Renal pelvis (tissue), 12 donors: ENCODE measurements around the gene DMTF1. TPM values are rescaled to one million over a fixed set of nuclear protein-coding genes. Genes with fewer than 3 reads are reported as not detected.
A peak's percentile ranks its signal among the peaks of the same experiment; 100 is the strongest.
"Not testable (repeated sequence)": the region's sequence is repeated elsewhere in the genome, so short reads cannot be mapped to it uniquely, and the experiment has no call there.

Experiments
- DNase-seq: peaks from one replicate; pipeline ENCODE4 v3.0.0-alpha.2; 2013
- long read RNA-seq, 16 experiments: transcript quantifications; one replicate each; lab custom pipeline, GENCODE V29; 2026
- polyA plus RNA-seq, 3 donors: library from polyadenylated mRNA; unstranded; fragments of 120-200 nt; gene quantifications; one replicate each; pipeline ENCODE4 v1.2.1, GENCODE V29; 2013; ENCODE audit not compliant: insufficient read length in 3 of 3

Gene DMTF1
- polyA plus RNA-seq, result 100 to 1,000 TPM; 143 to 231 (median 230) TPM
- long read RNA-seq, donor 1, transcript DMTF1-229 (1 exons, 2,370 nt), result major isoform, 88 of 92 reads
- long read RNA-seq, donor 1, partial matches to known transcripts, result 0 of 92 reads
- long read RNA-seq, donor 1, other reads (novel, unspliced or antisense), result 0 of 92 reads
- long read RNA-seq, donor 2, transcript DMTF1-229 (1 exons, 2,370 nt), result major isoform, 66 of 74 reads
- long read RNA-seq, donor 2, partial matches to known transcripts, result 0 of 74 reads
- long read RNA-seq, donor 2, other reads (novel, unspliced or antisense), result 0 of 74 reads
- long read RNA-seq, donor 3, transcript DMTF1-229 (1 exons, 2,370 nt), result major isoform, 66 of 118 reads
- long read RNA-seq, donor 3, partial matches to known transcripts, result 0 of 118 reads
- long read RNA-seq, donor 3, other reads (novel, unspliced or antisense), result 46 of 118 reads
- long read RNA-seq, donor 4, transcript DMTF1-229 (1 exons, 2,370 nt), result major isoform, 82 of 87 reads
- long read RNA-seq, donor 4, partial matches to known transcripts, result 0 of 87 reads
- long read RNA-seq, donor 4, other reads (novel, unspliced or antisense), result 0 of 87 reads
- long read RNA-seq, donor 5, transcript DMTF1-229 (1 exons, 2,370 nt), result major isoform, 35 of 36 reads
- long read RNA-seq, donor 5, partial matches to known transcripts, result 0 of 36 reads
- long read RNA-seq, donor 5, other reads (novel, unspliced or antisense), result 0 of 36 reads
- long read RNA-seq, donor 6, transcript DMTF1-229 (1 exons, 2,370 nt), result major isoform, 71 of 80 reads
- long read RNA-seq, donor 6, partial matches to known transcripts, result 0 of 80 reads
- long read RNA-seq, donor 6, other reads (novel, unspliced or antisense), result 0 of 80 reads
- long read RNA-seq, donor 7, transcript DMTF1-229 (1 exons, 2,370 nt), result major isoform, 68 of 72 reads
- long read RNA-seq, donor 7, partial matches to known transcripts, result 0 of 72 reads
- long read RNA-seq, donor 7, other reads (novel, unspliced or antisense), result 0 of 72 reads
- long read RNA-seq, donor 8, transcript DMTF1-229 (1 exons, 2,370 nt), result major isoform, 29 of 31 reads
- long read RNA-seq, donor 8, partial matches to known transcripts, result 0 of 31 reads
- long read RNA-seq, donor 8, other reads (novel, unspliced or antisense), result 0 of 31 reads
- long read RNA-seq, donor 9, transcript DMTF1-229 (1 exons, 2,370 nt), result major isoform, 80 of 161 reads
- long read RNA-seq, donor 9, partial matches to known transcripts, result 57 of 161 reads
- long read RNA-seq, donor 9, other reads (novel, unspliced or antisense), result 19 of 161 reads
- long read RNA-seq, donor 10, transcript DMTF1-229 (1 exons, 2,370 nt), result major isoform, 101 of 112 reads
- long read RNA-seq, donor 10, partial matches to known transcripts, result 0 of 112 reads
- long read RNA-seq, donor 10, other reads (novel, unspliced or antisense), result 0 of 112 reads
- long read RNA-seq, donor 11, transcript DMTF1-229 (1 exons, 2,370 nt), result major isoform, 46 of 48 reads
- long read RNA-seq, donor 11, partial matches to known transcripts, result 0 of 48 reads
- long read RNA-seq, donor 11, other reads (novel, unspliced or antisense), result 0 of 48 reads
- long read RNA-seq, donor 12, transcript DMTF1-229 (1 exons, 2,370 nt), result major isoform, 104 of 127 reads
- long read RNA-seq, donor 12, partial matches to known transcripts, result 19 of 127 reads
- long read RNA-seq, donor 12, other reads (novel, unspliced or antisense), result 0 of 127 reads
- long read RNA-seq, donor 13, transcript DMTF1-229 (1 exons, 2,370 nt), result major isoform, 78 of 123 reads
- long read RNA-seq, donor 13, partial matches to known transcripts, result 6 of 123 reads
- long read RNA-seq, donor 13, other reads (novel, unspliced or antisense), result 34 of 123 reads
- long read RNA-seq, donor 14, transcript DMTF1-229 (1 exons, 2,370 nt), result major isoform, 92 of 98 reads
- long read RNA-seq, donor 14, partial matches to known transcripts, result 0 of 98 reads
- long read RNA-seq, donor 14, other reads (novel, unspliced or antisense), result 0 of 98 reads
- long read RNA-seq, donor 15, transcript DMTF1-229 (1 exons, 2,370 nt), result major isoform, 93 of 102 reads
- long read RNA-seq, donor 15, partial matches to known transcripts, result 0 of 102 reads
- long read RNA-seq, donor 15, other reads (novel, unspliced or antisense), result 0 of 102 reads
- long read RNA-seq, donor 16, transcript DMTF1-229 (1 exons, 2,370 nt), result major isoform, 77 of 85 reads
- long read RNA-seq, donor 16, partial matches to known transcripts, result 6 of 85 reads
- long read RNA-seq, donor 16, other reads (novel, unspliced or antisense), result 0 of 85 reads

- DNase-seq, result peak; percentile 95
Measured at GRCh38 chr7:87152112-87152896, at the start of gene DMTF1. TSS of gene DMTF1 (plus strand) at chr7:87152453. CDS start at chr7:87164942, 12,489 bp downstream.

- DNase-seq, result no peak
Measured at GRCh38 chr7:87105401-87105800, 46.9 kb upstream of the DMTF1 start.

- DNase-seq, result no peak
Measured at GRCh38 chr7:87106974-87107612, 45.2 kb upstream of the DMTF1 start.

GRCh38 chr7:87107949-87108776, 44.1 kb upstream of the DMTF1 start:
- no peak for DNase-seq

- DNase-seq, result no peak
Measured at GRCh38 chr7:87110778-87111177, 41.5 kb upstream of the DMTF1 start.

GRCh38 chr7:87111877-87112276, 40.4 kb upstream of the DMTF1 start:
- DNase-seq, result no peak

- no peak for DNase-seq
Measured at GRCh38 chr7:87113077-87113476, 39.2 kb upstream of the DMTF1 start.

- DNase-seq, result not testable (repeated sequence)
Measured at GRCh38 chr7:87113904-87114303, 38.3 kb upstream of the DMTF1 start.

GRCh38 chr7:87115772-87116171, 36.5 kb upstream of the DMTF1 start:
- not testable (repeated sequence) for DNase-seq

GRCh38 chr7:87116315-87116714, 35.9 kb upstream of the DMTF1 start:
- DNase-seq, result no peak

GRCh38 chr7:87119581-87119980, 32.7 kb upstream of the DMTF1 start:
- DNase-seq, result no peak

GRCh38 chr7:87123105-87123504, 29.1 kb upstream of the DMTF1 start:
- no peak for DNase-seq

- DNase-seq, result no peak
Measured at GRCh38 chr7:87127019-87127418, 25.2 kb upstream of the DMTF1 start.

- peak; percentile 45 for DNase-seq
Measured at GRCh38 chr7:87128861-87129267, 23.4 kb upstream of the DMTF1 start.

- DNase-seq, result no peak
Measured at GRCh38 chr7:87129332-87129731, 22.9 kb upstream of the DMTF1 start.

GRCh38 chr7:87129848-87130247, 22.4 kb upstream of the DMTF1 start:
- no peak for DNase-seq

- DNase-seq, result no peak
Measured at GRCh38 chr7:87131771-87132170, 20.5 kb upstream of the DMTF1 start.
